SIG-M5 treated with dmso at 0.1 percent for 504 hours (cell line): ENCODE data around the gene ZNF766.
"Not testable (repeated sequence)": the region's sequence is repeated elsewhere in the genome, so short reads cannot be mapped to it uniquely, and the experiment has no call there.

Experiments
- DNase-seq: peaks from one replicate; lab custom pipeline; 2025; ENCODE audit not compliant: unreplicated experiment; lab: John Stamatoyannopoulos, UW

The ZNF766 gene

GRCh38 chr19:52269338-52270261 is at the start of gene ZNF766:
Gene ZNF766 (plus strand): TSS chr19:52269587. CDS start chr19:52269614, 27 bp downstream.
- DNase-seq = peak; percentile 95

GRCh38 chr19:52219611-52220010 is 49.8 kb upstream of the ZNF766 start:
- DNase-seq = no peak

- DNase-seq = no peak
Measured at GRCh38 chr19:52221031-52221430, 48.4 kb upstream of the ZNF766 start.

GRCh38 chr19:52221831-52222375 is 47.5 kb upstream of the ZNF766 start:
- no peak for DNase-seq

- DNase-seq = no peak
Measured at GRCh38 chr19:52224211-52224610, 45.2 kb upstream of the ZNF766 start.

GRCh38 chr19:52226652-52227051 is 42.7 kb upstream of the ZNF766 start:
- DNase-seq = no peak

GRCh38 chr19:52227196-52227940 is 42.0 kb upstream of the ZNF766 start:
- DNase-seq = no peak

GRCh38 chr19:52227980-52228379 is 41.4 kb upstream of the ZNF766 start:
- no peak for DNase-seq

GRCh38 chr19:52229524-52229923 is 39.9 kb upstream of the ZNF766 start:
- DNase-seq = no peak

GRCh38 chr19:52230685-52231084 is 38.7 kb upstream of the ZNF766 start:
- DNase-seq = no peak

- no peak for DNase-seq
Measured at GRCh38 chr19:52231154-52231910, 38.1 kb upstream of the ZNF766 start.

- no peak for DNase-seq
Measured at GRCh38 chr19:52234406-52234805, 35.0 kb upstream of the ZNF766 start.

- DNase-seq = no peak
Measured at GRCh38 chr19:52237197-52237596, 32.2 kb upstream of the ZNF766 start.

GRCh38 chr19:52237771-52238400 is 31.5 kb upstream of the ZNF766 start:
- peak; percentile 27 for DNase-seq

- no peak for DNase-seq
Measured at GRCh38 chr19:52244021-52244420, 25.4 kb upstream of the ZNF766 start.

- DNase-seq = peak; percentile 7
Measured at GRCh38 chr19:52248241-52248640, 21.1 kb upstream of the ZNF766 start.

- no peak for DNase-seq
Measured at GRCh38 chr19:52258426-52258825, 11.0 kb upstream of the ZNF766 start.

- not testable (repeated sequence) for DNase-seq
Measured at GRCh38 chr19:52265556-52265955, 3.8 kb upstream of the ZNF766 start.

GRCh38 chr19:52270266-52270885 is 989 bp downstream of the ZNF766 start:
- DNase-seq = peak; percentile 35

GRCh38 chr19:52273301-52273700 is 3.9 kb downstream of the ZNF766 start:
- DNase-seq = no peak
